Measurements from ENCODE around the gene PAPLN. TPM values are rescaled to one million over a fixed set of nuclear protein-coding genes. Genes with fewer than 3 reads are reported as not detected.

PAPLN gene
- total RNA-seq, 1 donor from 2014 or later: 1.2 TPM

GRCh38 chr14:73235531-73236155 lies 1.7 kb upstream of the PAPLN start:
- Histone ChIP-seq H3K4me1 (peaks cover 50% of the 10 kb centered on the region), H3K27me3 (ENCODE audit: low read depth) (peaks cover 74% of the 10 kb centered on the region), H3K4me3 (no peak overlapping the region), H3K9me3 (replicated peaks) (no peaks in the 10 kb centered on the region), H3K27ac (replicated peaks) (no peak overlapping the region), H3K36me3 (no peaks in the 10 kb centered on the region)
- no peak for TF ChIP-seq CTCF (IDR thresholded peaks at IDR 0.05; ENCODE audit: borderline replicate concordance)
- intact Hi-C loops (cut with micrococcal nuclease): no loop called here
- no peak for DNase-seq

GRCh38 chr14:73236157-73236556 lies 1.1 kb upstream of the PAPLN start:
- no peak for DNase-seq
- TF ChIP-seq CTCF (IDR thresholded peaks at IDR 0.05; ENCODE audit: borderline replicate concordance): no peak
- H3K9me3 ChIP-seq (replicated peaks): no peaks in the 10 kb centered on the region
- H3K4me1 ChIP-seq: peaks cover 50% of the 10 kb centered on the region
- H3K36me3 ChIP-seq: no peaks in the 10 kb centered on the region
- H3K27ac ChIP-seq (replicated peaks): no peak overlapping the region
- intact Hi-C loops (cut with micrococcal nuclease): no loop called here
- no peak overlapping the region for H3K4me3 ChIP-seq
- H3K27me3 ChIP-seq (ENCODE audit: low read depth): peaks cover 79% of the 10 kb centered on the region

- Histone ChIP-seq H3K27me3 (ENCODE audit: low read depth) (peaks cover 86% of the 10 kb centered on the region), H3K9me3 (replicated peaks) (no peaks in the 10 kb centered on the region), H3K4me1 (peaks cover 50% of the 10 kb centered on the region), H3K4me3 (peak overlapping the region; percentile 70), H3K27ac (replicated peaks) (no peak overlapping the region), H3K36me3 (no peaks in the 10 kb centered on the region)
- intact Hi-C loops (cut with micrococcal nuclease): no loop called here
- TF ChIP-seq CTCF (IDR thresholded peaks at IDR 0.05; ENCODE audit: borderline replicate concordance): no peak
- DNase-seq: no peak
Measured at GRCh38 chr14:73236752-73237218, 521 bp upstream of the PAPLN start.

GRCh38 chr14:73237786-73238423 lies 599 bp downstream of the PAPLN start:
- no peak for DNase-seq
- peak overlapping the region; percentile 70 for H3K4me3 ChIP-seq
- H3K27me3 ChIP-seq (ENCODE audit: low read depth): peaks cover 94% of the 10 kb centered on the region
- H3K9me3 ChIP-seq (replicated peaks): no peaks in the 10 kb centered on the region
- no peak overlapping the region for H3K27ac ChIP-seq (replicated peaks)
- H3K36me3 ChIP-seq: no peaks in the 10 kb centered on the region
- TF ChIP-seq CTCF (IDR thresholded peaks at IDR 0.05; ENCODE audit: borderline replicate concordance): no peak
- peaks cover 43% of the 10 kb centered on the region for H3K4me1 ChIP-seq
- intact Hi-C loops (cut with micrococcal nuclease): no loop called here

- H3K9me3 ChIP-seq (replicated peaks): no peaks in the 10 kb centered on the region
- DNase-seq: no peak
- H3K27ac ChIP-seq (replicated peaks): no peak overlapping the region
- H3K4me1 ChIP-seq: peaks cover 43% of the 10 kb centered on the region
- no peaks in the 10 kb centered on the region for H3K36me3 ChIP-seq
- no peak for TF ChIP-seq CTCF (IDR thresholded peaks at IDR 0.05; ENCODE audit: borderline replicate concordance)
- peak overlapping the region; percentile 70 for H3K4me3 ChIP-seq
- intact Hi-C loops (cut with micrococcal nuclease): no loop called here
- peaks cover 94% of the 10 kb centered on the region for H3K27me3 ChIP-seq (ENCODE audit: low read depth)
Measured at GRCh38 chr14:73238424-73238852, 1.1 kb downstream of the PAPLN start.

Data from left ventricle myocardium inferior (tissue), 1 donor.